UCSD-AML1 (cell line): Measurements from ENCODE around the gene ZDHHC23.

Source experiments
- DNase-seq: peaks from one replicate; lab custom pipeline; 2025; ENCODE audit not compliant: unreplicated experiment; lab: John Stamatoyannopoulos, UW

The ZDHHC23 gene, protein sequence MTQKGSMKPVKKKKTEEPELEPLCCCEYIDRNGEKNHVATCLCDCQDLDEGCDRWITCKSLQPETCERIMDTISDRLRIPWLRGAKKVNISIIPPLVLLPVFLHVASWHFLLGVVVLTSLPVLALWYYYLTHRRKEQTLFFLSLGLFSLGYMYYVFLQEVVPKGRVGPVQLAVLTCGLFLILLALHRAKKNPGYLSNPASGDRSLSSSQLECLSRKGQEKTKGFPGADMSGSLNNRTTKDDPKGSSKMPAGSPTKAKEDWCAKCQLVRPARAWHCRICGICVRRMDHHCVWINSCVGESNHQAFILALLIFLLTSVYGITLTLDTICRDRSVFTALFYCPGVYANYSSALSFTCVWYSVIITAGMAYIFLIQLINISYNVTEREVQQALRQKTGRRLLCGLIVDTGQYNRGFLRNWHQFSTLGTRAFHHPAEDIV

DNA sequence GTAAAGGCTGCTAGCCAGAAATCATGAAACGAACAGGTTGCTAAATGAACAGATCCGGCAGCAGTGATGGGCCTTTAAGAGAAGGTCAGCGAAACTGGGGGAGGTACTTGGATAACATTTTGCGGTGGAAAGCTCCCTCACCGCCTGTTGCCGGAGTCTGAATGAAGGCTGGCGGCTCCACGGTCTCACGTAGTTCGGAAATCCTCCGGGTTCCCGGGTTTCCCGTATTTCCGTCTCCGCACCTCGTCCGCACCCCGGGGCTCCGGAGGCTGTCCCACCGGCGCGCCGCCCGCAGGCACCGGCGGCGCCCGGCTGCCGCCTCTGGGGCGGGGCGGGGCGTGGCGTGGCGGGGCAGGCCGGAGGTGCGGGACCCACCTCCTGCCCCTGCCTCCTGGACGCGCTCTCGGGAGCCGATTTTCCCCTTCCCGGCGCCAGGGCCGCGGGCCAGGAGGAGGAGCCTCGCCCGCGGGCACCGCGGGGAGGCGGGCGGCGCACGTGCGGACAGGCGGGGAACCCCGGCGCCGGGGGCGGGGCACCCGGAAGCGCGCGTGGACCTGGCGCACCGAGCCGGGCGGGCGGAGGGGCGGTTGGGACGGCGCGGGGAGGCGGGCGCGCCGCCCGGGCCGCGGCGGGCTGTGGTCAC is at the start of gene ZDHHC23:
ZDHHC23 (plus strand) TSS at position 642 of the 643 bp plus-strand sequence. CDS start 790 bp downstream, outside the sequence.
- peak; percentile 34 for DNase-seq

DNA sequence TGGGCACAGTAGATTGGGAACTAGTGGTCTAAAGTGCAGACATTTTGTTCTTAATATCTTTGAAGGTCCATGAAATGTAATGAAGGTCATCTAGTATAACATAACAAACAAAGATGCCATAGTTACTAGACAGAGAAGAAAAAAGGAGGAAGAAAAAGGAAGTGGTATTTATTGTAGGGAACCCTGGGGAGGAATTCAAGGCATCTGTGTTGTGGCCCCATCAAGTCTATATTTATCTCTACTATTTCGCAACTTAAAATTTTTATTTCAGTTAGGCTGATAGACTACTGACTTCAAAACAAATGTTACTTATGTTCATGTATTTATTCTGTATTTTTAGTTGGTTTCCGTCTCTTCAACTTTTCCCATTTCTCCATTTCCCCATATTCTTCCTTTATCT is 48.9 kb upstream of the ZDHHC23 start:
- DNase-seq: no peak

DNA sequence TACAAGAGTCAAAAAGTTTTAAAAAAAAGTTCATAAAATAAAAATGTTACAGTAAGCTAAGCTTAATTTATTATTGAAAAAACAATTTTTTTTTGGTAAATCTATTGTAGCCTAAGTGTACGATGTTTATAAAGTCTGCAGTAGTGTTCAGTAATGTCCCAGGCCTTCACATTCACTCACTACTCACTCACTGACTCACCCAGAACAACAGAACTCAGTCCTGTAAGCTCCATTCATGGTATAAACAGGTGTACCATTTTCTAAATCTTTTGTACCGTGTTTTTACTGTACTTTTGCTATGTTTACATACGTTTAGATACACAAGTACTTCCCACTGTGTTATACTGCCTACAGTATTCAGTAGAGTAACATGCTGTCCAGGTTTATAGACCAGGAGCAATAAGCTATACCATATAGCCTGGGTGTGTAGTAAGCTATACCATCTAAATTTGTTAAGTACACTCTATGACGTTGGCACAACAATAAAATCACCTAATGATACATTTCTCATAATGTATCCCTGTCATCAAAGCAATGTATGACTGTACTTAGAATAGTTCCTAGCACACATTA is 41.2 kb upstream of the ZDHHC23 start:
- no peak for DNase-seq

DNA sequence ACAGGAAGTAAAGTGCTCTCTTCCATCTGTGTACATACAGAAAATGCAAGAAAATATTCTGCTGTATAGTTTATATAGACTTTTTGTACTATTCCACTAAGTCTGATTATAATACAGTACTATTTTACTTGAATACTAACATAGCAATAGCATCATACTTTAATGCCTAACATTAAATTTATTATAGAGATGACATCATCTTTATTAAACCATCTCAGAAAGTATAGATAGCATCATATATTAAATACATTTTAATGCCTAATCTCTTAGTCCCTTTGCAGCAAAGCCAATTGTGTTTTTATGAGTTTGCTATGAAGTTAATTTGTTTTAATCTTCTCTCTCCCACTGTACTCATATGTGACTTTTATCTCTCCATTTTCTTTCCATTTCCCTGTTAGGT is 39.7 kb upstream of the ZDHHC23 start:
- no peak for DNase-seq

DNA sequence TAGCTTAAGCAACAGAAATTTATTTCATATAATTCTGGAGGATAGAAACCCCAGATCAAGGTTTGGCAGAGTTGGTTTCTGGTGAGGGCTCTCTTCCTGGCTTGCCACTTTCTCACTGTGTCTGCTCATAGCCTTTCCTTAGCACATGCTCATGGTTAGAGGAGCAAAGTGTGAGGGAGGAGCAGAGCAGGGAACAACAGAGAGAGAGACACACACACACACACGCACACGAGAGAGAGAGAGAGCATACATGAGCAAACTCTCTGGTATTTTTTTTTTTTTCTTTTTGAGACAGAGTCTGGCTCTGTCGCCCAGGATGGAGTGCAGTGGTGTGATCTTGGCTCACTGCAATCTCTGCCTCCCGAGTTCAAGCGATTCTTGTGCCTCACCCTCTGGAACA is 36.8 kb upstream of the ZDHHC23 start:
- DNase-seq: no peak

DNA sequence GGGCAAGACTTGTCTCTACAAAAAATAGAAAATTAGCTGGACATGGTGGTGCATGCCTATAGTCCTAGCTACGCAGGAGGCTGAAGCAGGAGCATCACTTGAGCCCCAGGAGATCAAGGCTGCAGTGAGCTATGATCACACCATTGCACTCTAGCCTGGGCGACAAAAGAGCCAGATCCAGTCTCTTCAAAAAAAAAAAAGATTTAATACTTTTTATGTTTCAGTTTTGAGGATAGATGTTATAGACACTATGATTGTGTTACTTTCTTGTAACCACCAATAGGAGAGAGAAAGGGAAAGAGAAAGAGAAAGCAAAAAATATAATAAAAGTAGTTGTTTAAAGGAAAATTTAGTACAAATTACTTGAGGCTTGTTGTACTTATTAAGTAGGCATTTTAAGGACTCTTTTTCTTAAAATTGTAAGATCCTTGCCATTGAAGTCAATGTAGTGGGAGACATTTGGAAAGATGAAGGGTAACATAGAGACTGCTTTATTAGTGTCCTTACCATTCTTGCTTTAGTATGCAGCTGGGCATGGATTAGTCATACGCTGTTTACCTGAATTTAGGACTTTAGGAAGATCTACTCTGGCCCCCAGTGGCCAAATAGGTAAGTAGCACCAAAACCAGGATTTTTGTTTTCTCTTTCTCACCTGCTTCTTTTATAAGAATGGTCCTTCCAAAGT is 35.1 kb upstream of the ZDHHC23 start:
- DNase-seq: no peak

DNA sequence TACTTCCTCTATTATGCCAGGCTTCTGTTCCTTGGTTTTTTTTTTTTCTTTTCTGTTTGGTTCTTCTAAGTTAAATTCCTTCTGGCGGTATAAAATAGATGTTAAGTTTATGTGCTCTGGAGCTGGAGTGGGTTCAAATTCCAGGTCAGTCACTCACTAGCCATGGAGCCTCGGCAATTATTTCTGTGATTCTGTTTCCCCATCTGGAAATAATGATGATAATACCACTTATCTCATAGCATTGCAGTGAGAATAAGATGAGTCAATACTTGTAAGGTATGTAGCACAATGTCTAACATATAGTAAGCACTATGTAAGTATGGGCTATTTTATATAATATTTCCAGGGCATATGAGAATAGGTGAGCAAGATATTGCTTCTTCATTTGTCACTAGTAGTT is 33.2 kb upstream of the ZDHHC23 start:
- DNase-seq: no peak

DNA sequence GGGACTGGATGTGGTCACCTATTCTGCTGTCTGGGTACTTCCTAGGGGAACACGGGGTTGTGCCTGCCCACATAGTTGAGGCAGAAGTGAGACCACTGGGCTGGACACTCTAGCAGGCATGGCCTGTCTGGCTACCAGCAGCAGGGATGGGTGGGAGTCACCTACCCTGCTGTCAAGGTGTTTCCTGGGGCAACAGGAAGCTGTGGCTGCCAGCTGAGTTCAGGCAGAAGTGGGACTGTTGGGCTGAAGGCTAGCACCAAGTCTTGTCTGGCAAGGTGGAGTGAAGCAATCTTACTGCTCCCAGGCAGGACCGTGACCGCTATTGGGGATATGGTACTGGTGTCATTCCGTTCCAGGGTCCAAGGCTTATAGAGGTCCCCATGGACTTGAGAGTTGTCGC is 20.3 kb upstream of the ZDHHC23 start:
- peak; percentile 64 for DNase-seq

DNA sequence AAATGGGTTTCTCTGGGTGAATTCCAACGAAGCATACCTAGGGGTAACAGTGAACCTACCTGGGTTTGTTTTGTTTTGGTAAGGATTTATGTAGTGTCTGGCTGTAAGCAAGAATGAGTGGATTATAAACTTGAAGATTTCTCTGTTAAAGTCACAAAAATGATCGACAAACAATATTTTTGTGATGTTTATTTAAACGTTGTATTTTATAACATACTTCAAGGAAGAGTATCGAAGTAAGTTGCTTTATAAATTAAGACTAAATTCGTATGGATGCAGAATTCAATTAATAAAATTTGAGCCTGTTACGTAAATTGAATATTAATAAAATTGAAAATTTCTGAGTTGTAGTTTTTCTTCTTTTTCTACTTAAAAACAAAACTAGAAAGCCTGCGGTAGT is 982 bp upstream of the ZDHHC23 start:
- no peak for DNase-seq

DNA sequence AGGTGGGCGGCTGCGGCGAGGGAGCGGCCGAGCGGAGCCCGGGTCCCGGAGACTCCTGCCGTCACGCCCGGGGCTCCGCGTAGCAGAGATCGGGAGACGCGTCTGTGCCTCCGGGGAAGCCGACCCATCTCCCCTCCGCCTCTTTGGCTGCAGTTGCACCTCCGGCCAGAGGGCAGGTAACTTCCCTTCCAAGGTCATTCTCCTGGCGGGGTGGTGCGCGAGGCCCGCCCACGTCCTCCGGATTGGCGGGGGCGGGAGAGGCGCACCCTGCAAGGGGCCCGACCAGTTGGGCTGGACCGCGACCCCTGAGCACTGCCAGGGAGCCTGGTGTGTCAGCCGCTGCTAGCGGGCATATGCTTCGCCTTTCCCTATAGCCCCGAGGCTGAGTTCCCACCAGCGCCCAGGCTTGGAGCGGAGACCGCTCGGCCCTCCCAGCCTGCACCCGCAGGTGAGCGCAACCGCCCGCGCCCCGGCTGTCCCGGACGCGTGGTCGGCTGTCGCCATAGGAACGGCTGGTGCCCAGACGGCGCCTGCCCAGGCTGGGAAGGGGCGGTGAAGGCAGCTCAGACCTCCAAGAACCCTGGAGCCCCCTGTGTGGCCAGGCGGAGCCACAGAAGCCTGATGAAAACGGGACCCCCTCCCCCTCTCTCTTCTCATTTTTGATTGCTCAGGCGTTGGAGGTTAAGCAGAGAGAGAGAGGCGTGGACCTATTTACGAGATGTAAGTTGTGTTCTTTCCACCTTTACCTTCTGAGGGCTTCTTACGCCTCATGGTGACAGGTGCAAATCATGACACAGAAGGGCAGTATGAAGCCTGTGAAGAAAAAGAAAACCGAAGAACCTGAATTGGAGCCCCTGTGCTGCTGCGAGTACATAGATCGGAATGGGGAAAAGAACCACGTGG is 453 bp downstream of the ZDHHC23 start:
- DNase-seq: no peak

DNA sequence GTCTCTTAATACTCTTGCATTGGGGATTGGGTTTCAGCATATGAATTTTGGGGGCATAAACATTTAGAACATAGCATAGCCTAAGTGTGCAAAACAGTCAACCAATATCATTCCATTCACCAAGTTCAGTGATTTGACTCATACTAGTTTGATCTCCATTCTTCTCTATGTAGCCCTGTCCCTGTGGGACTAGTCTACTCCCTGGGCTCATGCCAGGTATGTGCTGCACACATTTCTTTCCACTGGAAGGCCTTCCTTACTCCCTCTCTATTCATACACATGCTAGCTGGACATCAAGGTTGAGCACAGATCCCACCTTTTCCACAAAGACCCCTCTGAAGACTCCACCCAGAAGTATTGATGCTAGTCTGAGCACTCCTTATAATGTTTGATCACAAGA is 5.1 kb downstream of the ZDHHC23 start:
- no peak for DNase-seq

DNA sequence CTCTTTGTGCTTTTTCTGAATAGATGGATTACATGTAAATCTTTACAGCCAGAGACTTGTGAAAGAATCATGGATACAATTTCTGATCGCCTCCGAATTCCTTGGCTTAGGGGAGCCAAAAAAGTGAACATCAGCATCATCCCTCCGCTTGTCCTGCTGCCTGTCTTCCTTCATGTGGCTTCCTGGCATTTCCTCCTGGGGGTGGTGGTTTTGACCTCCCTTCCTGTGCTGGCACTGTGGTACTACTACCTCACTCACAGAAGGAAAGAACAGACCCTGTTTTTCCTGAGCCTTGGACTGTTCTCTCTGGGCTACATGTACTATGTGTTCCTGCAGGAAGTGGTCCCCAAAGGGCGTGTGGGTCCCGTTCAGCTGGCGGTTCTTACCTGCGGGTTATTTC is 5.9 kb downstream of the ZDHHC23 start:
- peak; percentile 32 for DNase-seq

DNA sequence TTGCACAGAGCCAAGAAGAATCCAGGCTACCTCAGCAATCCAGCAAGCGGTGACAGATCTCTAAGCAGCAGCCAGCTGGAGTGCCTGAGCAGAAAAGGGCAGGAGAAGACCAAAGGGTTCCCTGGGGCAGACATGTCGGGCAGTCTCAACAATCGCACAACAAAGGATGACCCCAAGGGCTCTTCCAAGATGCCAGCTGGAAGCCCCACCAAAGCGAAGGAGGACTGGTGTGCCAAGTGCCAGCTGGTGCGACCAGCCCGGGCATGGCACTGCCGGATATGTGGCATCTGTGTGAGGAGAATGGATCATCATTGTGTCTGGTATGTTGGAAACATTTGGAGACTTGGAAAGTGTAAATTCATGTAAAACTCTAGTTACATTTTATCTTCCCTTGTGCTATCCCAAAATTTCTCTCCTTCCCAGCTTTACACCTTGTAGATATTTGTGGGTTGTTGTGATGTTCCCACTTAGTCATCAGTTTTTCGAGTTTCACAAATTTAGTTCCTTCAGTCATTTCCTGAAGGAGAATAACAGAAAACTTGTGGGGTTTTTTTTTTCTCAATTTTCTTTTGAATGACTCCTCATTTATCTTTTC is 6.4 kb downstream of the ZDHHC23 start:
- no peak for DNase-seq

DNA sequence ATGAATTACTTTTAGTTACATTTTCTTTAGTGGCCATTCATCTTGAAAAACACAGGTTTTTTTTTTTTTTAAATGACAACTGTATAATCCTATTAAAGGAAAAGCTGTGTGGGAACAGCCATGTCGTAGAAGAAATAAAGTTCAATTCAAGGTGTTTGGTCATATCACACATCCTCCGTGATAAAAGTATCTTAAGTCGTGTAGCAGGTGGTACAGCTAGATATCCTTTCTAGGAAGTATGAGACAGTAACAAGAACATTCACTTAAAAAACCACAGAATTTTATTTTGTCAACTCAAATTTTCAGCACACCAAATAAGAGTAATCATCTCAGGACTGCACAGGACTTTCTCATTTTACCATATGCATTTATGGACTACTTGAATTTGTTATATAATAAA is 16.1 kb downstream of the ZDHHC23 start:
- no peak for DNase-seq

DNA sequence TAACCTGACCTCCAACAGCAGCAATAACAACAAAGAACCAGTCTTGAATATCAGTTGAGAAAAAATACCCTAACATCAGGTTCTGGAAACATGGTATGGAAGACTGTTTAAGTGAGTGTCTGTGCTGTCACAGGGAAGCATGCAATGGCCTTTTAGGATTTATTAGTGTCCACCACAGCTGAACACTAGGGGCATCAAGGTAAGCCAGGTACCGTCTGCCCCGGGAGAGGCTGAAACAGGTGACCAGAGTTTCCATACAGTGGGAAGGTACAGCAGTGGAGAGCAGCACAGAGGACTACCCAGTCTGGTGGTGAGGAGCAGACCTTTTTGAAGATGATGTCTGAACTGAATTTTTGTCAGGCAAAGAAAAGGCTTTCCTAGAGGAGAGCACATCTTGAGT is 18.4 kb downstream of the ZDHHC23 start:
- DNase-seq: no peak

DNA sequence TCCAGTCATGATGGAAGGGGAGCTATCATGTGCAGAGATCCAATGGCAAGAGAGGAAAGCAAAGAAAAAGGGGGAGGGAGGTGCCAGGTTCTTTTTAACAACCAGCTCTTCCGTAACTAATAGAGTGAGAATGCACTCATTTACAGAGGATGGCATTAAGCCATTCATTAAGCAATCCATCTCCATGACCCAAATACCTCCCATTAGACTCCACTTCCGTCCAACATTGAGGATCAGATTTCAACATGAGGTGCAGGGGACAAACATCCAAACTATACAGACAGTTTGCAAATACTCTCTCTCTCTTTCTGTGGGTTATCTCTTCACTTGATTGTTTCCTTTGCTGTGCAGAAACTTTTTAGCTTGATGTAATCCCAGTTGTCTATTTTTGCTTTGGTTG is 21.2 kb downstream of the ZDHHC23 start:
- DNase-seq: no peak

DNA sequence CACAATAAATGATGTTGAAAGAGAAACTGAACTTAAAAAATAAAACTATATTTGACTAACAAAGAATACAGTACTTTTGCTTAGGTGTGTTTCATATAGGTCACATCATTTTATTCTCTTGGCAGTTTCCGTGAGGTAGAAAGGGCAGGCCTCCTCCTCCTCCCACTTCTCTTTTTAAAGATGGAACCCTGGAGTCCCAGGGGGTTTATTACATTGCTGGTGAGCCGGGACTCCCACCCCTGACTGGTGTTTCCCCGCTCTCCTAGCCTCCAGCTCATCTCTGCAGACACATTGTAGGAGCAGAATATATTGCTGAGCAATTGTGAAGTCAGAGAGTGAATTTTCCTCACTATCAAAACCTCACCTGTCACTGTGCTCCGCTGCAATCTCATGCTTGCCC is 30.0 kb downstream of the ZDHHC23 start:
- no peak for DNase-seq

DNA sequence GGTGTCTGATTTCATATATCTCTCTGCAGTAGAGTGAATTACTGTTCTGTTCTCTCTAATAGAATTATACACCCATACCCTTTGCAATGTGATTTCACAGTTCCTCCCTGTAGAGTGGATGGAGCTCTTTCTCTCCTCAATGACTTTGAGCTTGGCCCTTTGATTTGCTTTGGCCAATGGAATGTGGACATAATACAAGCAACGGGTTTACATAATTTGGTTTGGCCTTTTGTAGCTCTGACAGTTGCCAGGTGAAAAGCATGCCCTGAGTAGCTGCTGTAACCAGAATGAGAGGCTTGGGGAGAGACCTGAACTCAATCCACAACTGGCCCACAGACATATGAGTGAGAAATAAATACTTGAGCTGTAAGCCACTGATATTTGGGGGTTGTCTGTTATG is 32.1 kb downstream of the ZDHHC23 start:
- no peak for DNase-seq

DNA sequence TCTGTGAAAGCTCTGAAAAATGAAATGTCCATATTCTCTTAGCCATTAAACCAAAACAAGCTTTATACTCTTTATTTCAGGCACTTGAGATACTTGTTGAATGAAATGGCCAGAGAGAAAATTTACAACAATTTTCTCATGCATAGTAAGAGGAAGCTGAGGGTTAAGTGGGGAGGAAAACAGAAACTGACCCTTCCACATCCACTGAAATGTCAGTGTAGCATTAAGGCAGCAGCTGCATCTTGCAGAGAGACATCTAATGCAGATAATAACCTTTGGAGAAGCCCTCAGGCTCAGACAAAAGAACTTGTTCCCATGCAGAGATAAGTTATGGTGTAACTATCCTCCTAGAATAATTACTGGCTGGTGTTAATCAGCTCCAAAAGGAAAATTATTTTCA is 34.0 kb downstream of the ZDHHC23 start:
- DNase-seq: no peak

DNA sequence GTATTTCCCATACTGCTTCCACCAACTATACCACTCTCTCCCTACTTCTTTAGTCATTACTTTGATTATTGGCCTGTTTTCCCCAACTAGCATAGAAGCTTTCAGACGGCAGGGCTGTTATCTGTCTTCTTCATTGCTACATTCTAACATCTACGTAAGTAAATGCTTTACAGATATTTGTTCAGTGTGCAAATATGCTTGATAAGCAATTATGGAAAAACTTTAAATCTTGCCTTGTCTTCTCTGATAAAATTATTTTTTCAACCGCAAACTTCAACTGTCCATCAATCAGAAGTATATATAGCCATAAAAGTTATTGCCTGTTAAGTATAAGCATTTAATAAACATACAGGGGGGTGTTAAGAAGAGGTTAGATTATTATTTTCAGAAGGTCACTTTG is 35.7 kb downstream of the ZDHHC23 start:
- no peak for DNase-seq
